HEK293 (cell line): Measurements from ENCODE around the gene PLEKHG4B.

ENCODE experiments used
- CTCF ChIP-seq: fragments of 450-650 bp; formaldehyde crosslinking; IDR thresholded peaks from 2 replicates; pipeline ENCODE4 v1.5.1; 2016; ENCODE audit warnings: missing biosample characterization, missing genetic modification characterization
- REST ChIP-seq: fragments of 450-650 bp; formaldehyde crosslinking; IDR thresholded peaks from 2 replicates; pipeline ENCODE4 v1.5.1; 2016; ENCODE audit warnings: missing biosample characterization, missing genetic modification characterization
- ZNF274 ChIP-seq, 2 experiments: fragments of 200-500 bp in 1 of 2; fragments of 450-650 bp in 1 of 2; sonication (Bioruptor generic) in 1 of 2; formaldehyde crosslinking in 1 of 2; IDR thresholded peaks; 2 replicates each; pipeline versions ENCODE4 v1.5.1 to v1.6.1; 2014 to 2016; ENCODE audit warnings: borderline replicate concordance in 1 of 2, inconsistent platforms in 1 of 2, low read length in 1 of 2, missing biosample characterization in 1 of 2, missing genetic modification characterization in 1 of 2
- ZNF426 ChIP-seq: fragments of 450-650 bp; formaldehyde crosslinking; IDR thresholded peaks from 2 replicates; pipeline ENCODE4 v1.5.1; 2017; ENCODE audit warnings: missing biosample characterization, missing genetic modification characterization, mild to moderate bottlenecking, inconsistent platforms, moderate library complexity
- ZNF670 ChIP-seq: fragments of 450-650 bp; formaldehyde crosslinking; IDR thresholded peaks from 2 replicates; pipeline ENCODE4 v1.5.1; 2016; ENCODE audit warnings: missing biosample characterization, missing genetic modification characterization, low read depth

GRCh38 chr5:157801-158200 is 65.8 kb downstream of the PLEKHG4B start:
- TF ChIP-seq REST (no peak), CTCF (tag by site-specific recombination) (no peak), ZNF426 (no peak), ZNF670 (tag by site-specific recombination) (no peak), ZNF274 (IDR thresholded peaks at IDR 0.05; ENCODE audit: low read length) (no peak), ZNF274 (tag by site-specific recombination; IDR thresholded peaks at IDR 0.05; ENCODE audit: borderline replicate concordance) (no peak)
